Activated T-cell treated with anti-CD3 and anti-CD28 coated beads, Interleukin-2, amount 50 U/mL, for 48 hours (primary cell): ENCODE data around the gene PLK5.
A peak's percentile ranks its signal among the peaks of the same experiment; 100 is the strongest.

Experiments
- DNase-seq, 2 experiments: peaks; one replicate each; pipeline ENCODE4 v3.0.0-alpha.2; 2020

PLK5 gene

DNA sequence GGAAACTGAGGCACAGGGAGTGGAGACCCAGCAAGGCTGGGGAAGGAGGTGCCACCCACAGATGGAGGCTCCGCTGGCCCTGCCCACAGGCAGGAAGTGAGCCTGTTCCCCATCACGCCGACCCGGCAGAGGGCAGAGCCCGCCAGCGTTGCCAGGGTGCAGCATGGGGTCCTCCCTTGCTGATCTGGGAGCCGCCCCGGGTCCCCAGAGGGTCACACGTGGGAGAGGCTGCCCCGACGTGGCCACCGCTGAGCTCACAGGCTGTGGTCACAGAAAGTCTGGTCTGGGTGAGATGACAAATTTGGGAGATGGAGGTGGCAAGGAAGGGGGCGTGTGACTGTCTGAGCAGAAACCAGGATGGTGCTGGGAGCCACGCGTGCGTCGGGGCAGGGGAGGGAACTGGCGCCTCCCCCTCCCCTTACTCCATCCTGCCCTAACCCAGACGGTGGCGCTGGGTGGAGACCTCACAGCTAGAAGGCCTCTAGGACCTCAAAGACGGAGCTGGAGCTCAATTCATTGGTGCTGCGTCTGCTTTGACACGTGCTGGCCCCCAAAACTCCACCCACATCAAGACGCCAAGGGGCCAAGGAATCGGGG is 36.5 kb downstream of the PLK5 start:
- DNase-seq, result no peak

DNA sequence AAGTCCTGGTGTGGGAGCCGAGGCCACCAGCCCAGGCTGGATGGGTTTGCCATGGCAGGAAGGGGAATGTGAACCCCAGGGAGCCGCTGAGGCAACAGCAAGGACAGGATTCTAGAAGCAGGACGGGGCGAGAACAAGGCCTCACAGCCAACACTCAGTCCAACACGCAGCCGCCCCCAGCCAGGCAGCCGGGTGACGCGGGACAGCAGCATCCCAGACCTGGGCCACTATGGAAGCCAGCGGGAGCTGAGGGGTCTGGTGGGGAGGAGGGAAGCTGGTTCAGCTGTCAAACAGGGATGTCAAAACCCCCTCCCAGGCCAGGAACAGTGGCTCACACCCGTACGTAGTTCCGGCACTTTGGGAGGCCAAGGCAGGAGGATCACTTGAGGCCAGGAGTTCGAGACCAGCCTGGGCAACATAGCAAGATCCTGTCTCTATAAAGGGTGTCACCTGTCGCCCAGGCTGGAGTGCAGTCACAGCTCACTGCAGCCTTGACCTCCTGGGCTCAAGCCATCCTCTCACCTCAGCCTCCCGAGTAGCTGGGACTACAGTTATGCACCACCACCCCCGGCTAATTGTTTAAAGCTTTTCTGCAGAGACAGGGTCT is 37.5 kb downstream of the PLK5 start:
- DNase-seq, result no peak

DNA sequence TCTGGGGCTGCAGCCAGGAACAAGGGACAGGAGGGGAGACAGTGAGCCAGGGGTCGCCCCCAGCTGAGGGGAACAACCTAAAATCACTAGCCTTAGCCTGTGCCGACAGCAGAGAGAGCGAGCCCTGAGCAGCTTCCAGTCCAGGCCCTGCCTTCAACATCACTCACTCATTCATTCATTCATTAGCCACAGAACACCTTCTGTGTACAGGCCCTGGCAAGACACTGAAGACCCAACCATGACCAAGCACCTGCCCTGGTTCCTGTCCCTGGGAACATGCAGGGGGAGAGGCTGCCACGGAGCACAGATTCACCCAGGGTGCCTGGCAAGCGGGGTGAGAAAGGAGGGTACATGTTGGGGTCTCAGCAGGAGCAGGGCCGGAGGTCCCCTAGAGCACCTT is 39.4 kb downstream of the PLK5 start:
- DNase-seq, result no peak

DNA sequence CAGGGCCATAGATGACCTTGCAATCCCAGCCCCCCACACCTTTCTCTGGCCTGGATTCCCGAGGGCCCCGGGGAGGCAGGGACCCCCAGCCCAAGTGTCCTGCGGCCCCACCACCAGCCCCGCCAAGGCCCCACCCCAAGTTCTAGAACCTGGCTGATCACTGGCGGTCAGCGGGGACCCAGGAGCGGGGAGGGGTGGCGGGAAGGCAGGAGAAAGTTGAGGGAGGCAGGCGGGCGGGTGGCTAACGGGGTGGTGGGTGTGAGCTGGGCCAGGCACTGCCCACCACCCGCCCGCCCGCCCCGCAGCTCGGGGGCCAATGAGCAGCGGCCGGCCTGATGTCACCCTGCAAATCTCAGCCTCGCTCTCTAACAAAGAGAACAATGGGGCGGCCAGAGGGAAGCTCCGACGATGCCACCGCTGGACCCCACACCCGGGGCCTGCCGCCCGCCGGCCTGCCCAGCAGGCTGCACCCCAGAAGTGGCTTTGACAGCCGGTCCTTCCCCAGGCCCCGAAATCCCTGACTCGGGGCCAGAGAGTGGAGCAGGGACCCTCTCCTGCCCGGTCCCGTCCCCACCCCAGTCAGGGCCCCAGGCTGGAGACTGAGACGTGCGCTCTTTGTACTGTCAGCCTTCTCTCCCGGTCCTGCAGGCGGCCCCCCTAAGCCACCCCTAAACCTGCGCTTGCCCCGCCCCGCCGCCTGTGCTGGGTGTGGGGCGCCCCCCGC is 42.7 kb downstream of the PLK5 start:
- DNase-seq, result no peak

DNA sequence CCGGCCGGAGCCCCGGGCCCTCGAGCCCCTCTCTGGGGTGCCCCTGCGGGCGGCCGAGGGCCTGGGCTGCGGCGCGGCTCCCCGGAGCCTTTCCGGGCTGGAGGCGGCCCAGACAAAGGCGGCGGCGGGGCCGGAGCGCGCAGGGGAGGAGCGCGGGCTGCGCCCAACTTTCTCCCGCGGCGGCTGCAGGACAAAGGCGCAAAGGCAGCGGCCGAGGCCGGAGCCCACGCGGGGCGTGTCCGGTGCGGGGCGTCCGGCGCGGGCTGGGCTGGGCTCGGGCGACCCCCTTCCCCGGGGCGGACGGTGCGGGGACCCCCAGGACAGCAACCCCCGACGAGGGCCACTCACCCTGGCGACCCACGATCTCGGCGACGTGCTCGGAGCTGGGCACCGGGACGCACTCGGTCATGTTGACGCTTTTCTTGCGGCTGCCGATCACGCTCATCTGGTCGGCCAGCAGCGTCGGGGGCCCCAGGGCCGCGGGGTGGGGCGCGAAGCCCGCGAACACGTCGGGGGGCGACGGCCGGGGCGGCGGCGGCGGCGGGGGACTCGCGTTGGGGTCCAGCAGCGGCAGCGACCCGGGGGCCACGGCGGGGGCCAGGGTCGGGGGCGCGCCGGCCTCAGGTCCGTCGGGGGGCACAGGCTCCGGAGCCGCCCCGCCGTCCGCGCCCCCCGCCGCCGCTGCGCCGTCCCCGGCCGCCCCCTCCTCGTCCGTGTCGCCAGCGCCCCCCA is 43.4 kb downstream of the PLK5 start:
- DNase-seq, result peak in 1 of 2 experiments; percentile 27

DNA sequence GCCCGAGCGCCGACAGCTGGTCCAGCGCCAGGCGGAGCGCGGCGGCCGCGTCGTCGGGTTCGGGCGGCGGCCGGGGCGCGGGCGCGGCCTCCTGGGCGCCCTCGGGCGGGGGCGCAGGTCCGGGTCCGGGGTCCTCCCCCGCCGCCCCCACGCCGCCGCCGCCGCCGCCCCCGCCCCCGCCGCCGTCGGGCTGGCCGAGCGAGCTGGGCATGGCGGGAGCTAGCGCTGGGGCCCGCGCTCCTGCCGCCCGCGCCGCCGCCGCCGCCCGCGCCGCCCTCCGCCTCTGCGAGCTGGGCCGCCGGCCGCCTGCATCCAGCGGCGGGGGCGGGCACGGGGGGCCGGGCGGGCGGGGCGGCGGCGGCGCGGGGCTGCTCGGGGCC is 44.0 kb downstream of the PLK5 start:
- DNase-seq, result no peak

DNA sequence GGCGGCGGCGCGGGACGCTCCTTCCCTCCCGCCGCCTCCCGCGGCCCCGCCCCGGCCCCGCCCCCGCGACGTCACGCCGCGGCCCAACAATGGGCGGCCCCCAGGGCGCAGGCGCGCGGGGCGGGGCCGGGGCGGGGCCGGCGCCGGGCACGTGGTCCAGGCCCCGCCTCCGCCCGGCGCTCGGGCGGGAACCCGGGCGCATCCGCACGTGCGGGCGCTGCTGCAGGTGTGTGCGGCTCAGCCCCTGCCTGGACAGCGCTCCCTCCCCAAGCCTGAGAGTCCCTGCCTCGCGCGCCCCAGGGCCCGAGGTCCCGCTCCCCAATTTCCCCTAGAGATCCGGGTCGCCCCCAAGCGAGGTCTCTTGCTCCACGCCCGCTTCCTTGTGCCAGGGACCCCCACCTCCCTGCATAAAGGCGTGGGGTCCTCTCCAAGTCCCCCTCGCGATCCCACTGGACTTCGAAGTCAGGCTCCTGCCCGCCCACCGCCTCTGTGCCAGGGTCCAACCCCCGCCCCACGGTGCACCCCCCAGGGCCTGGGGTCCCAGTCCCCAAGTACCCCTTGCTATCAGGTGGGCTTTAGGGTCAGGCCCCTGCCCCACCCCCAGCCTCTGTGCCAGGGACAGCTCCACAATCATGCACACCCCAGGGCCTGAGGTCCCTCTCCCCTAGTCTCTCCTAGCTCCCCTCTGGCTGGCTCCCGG is 44.6 kb downstream of the PLK5 start, which contains the start of gene MEX3D:
Gene MEX3D, minus strand, starts transcription at position 6 of the 700 bp plus-strand sequence. CDS start 267 bp downstream, outside the sequence.
- peak; percentile 81 to 84 for DNase-seq

DNA sequence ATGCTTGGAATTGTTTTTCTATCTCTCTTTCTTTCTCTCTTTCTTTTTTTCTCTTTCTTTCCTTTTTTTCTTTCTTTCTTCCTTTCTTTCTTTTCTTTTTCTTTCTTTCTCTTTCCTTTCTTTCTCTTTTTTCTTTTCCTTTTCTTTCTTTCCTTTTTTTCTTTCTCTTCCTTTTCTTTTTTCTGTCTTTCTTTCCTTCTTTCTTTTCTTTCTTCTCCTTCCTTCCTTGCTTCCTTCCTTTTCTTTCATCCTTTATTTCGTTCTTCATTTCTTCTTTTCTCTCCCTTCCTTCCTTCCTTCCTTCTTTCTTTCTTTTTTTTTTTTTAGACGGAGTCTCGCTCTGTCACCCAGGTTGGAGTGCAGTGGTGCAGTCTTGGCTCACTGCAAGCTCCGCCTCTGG is 46.1 kb downstream of the PLK5 start:
- DNase-seq, result no peak

DNA sequence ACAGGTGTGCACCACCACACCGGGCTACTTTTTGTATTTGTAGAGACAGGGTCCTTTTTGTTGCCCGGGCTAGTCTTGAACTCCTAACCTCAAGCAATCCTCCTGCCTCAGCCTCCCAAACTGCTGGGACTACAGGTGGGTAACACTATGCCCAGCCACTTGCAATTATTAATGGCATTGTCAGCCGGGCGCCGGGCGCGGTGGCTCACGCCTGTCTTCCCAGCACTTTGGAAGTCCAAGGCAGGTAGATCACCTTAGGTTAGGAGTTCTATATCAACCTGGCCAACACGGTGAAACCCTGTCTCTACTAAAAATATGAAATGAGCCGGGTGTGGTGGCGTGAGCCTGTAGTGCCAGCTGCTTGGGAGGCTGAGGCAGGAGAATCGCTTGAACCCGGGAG is 47.0 kb downstream of the PLK5 start:
- DNase-seq, result no peak

DNA sequence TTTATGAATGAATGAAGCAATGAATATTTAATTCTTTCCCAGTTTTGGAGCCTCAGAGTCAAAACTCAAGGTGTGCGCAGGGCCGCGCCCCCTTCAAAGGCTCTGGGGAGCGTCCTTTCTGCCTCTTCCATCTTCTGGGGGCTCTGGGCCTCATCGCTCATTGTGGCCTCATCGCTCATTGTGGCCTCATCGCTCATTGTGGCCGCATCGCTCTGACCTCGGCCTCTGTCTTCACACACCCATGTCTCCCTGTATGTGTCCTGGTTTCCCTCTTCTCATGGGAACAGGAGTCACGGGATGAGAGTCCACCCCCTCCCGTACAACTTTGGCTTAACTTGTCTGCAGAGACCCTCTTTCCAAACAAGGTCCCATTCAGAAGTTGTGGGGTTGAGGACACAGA is 47.5 kb downstream of the PLK5 start:
- DNase-seq, result no peak

DNA sequence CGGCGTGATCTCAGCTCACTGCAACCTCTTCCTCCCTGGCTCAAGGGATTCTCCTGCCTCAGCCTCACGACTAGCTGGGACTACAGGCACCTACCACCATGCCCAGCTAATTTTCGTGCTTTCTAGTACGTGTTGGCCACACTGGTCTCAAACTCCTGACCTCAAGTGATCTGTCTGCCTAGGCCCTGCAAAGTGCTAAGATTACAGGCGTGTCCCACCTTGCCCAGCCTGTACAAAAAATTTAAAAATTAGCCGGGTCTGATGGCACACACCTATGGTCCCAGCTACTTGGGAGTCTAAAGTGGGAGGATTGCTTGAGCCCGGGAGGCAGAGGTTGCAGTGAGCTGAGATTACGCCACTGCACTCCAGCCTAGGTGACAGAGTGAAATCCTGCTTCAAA is 48.9 kb downstream of the PLK5 start:
- no peak for DNase-seq

DNA sequence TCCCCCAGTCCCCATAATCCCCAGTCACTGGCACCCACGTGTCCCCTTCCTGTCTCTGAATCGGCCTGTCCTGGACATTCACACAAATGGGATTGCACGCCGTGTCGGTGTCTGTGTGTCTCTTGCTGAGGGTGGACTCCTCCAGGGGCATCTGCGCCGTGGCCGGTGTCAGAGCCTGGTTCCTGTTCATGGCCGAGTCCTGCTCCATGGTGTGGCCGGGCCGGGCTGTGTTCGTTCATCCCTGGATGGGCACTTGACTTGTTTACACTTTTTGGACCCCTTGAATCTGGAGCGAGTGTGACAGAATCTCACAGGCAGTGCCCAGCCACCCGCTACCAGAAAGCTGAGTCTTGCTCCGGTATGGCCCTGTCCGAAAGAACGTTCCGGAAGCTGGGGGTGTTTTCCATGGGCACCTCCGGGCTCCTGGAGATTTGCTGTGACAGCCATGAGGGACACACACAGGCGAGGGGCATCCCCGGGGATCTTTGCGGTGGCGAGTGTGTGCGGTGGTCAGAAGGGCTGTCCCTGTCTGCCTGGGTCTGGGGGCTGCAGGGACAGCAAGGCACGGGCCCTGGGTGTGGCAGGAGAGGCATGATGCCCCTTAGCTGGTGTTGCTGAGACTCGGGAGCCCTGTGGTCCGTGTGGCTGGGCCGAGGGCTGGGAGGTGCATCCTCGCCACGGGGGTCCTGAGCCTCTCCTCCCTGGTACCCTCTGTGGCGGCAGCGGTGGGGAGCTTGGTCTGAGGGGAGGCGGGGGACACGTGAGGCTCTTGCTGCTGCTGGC is 50.7 kb downstream of the PLK5 start:
- DNase-seq, result no peak

DNA sequence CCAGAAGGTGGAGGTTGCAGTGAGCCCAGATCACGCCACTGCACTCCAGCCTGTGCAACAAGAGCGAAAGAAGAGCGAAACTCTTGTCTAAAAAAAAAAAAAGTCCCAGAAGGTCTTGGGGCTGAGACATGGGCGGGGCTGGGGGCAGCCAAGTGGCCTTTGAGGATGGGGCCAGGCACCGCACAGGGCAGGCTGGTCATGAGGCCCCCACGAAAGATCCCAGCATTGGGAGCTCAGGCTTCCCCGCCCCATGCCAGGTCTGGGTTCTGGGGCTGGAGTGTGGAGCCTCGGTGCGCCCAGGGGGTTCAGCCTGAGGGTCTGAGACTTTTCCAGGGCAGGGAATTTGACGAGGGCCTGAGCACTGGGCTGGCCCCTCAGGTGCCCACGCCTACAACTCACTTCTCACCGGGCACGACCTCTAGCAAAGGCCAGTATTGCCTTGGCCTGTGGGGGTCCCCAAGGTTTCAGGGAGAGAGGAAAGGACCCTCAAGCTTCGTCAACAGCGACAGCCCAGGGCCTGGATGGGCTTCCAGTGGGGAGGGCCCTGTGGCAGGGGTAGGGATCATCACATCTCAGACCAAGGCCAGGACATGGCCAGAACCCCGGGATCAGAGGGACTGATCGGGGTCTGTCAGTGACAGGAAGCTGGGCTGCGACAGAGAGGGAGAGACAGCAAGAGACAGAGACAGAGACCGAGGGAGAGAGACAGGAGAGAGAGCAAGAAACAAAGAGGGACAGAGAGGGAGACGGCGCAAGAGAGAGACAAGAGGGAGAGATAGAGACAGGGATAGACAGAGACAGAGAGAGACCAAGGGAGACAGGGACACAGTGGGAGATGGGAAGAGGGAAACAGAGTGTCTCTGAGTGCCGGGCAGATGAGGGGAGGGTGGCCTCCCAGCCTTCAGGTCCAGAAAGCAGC is 51.7 kb downstream of the PLK5 start:
- no peak for DNase-seq

DNA sequence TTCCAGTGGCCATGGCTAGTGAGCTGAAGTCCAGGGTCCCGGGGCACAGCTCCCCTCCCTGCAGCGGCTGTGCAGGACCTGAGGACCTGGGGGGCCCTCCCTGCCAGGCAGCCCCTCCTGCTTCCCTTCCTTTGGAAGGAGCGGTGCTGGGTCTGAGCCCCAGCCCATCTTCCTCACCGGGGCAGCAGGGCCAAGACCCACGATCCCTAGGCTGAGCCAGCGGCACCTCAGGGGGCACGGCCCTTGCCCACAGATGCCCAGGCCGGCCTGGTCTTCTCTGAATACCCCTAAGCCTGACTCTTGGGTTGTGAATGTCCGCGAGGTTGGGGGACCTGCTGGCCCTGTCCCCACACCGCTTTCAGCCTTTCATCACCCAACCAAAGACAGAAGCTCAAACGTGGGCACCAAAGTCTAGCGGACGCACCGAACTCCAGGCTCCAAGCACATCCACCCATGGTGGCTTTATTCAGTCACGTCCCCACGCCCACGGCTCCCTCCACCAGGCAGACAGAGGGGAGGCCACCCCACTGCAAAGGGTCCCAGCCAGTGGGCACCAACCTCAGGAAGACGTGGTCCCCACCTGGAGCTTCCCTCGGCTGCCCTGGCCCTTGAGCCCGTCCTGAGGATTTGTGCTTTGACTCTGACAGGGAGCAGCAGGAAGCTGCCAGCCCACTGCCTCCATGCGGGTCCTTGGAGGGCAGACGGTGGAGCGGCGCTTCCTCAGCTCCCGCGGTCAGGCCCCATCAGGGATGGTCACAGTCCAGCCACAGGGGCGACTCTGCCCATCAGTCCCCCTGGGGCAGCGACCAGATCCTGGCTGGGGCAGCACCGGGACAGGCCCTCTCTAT is 52.6 kb downstream of the PLK5 start:
- no peak for DNase-seq

DNA sequence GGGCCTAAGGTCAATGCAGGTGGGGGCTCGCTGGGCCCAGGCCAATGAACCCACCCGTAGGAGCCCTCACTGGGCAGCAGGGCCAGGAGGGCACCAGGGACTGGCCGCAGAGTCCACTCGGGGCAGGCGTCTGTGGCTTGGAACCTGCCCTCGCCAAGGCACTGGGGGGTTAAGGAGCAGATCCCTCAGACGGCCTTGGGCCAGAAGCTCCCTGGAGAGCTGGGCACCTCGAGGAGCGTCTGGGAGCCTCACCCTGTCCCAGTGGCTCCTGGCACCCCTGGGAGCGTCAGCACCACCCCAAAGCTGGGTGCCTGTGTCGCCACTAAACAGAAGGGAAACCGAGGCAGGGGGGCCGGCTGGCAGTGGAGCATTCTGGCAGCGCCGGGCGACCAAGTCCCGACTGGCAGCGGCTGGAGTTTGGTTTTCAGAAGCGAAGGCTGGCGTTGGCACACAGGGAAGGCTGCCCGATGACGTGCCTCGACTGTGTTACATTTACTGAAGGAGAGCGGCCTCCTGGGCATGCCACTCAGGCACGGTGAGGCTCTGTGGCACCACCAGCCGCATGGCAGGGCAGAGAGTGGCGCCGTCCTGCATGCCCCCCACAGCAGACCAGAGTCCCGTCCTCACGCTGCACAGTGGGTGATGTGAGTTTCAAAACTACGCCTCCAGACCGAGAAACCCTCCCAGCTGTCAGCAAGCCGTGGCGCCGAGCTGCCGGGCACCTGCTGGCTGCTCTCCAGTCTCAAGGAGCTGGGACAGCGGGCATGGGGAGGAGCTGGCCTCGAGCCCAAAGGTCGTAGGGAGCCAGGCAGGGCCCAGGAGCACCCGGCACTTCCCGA is 53.4 kb downstream of the PLK5 start:
- no peak for DNase-seq

DNA sequence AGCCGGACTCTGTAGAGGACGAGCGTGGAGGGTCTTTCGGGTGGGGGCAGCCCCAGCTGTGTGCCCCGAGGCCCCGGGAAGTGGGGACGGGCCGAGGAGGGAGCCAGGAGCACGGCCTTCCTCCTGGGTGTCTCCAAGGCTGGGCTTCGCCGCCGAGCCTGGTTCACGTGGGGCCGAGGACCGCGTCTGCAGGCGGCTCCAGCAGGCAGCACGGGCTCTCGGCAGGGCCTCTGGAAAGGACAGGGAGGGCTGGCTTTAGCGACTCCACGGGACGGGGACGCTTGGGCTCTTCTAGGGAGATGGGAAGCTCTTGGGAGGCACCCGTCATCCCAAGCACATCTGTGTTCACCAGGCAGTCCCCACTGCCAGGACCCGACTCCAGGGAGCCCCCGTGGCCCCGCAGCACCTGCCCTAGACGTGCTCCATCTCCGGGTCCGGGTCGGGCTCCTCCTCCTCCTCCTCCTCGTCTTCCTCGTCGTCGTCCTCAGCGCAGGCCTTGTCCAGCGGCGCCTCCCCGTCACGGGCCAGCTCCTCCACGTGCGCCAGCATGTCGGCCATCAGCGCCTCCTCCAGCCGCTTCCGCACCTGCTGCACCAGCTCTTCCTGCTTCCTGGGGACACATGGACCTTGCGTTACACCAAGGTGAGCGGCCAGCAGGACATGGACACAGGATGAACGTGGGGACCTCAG is 54.2 kb downstream of the PLK5 start:
- DNase-seq, result no peak

DNA sequence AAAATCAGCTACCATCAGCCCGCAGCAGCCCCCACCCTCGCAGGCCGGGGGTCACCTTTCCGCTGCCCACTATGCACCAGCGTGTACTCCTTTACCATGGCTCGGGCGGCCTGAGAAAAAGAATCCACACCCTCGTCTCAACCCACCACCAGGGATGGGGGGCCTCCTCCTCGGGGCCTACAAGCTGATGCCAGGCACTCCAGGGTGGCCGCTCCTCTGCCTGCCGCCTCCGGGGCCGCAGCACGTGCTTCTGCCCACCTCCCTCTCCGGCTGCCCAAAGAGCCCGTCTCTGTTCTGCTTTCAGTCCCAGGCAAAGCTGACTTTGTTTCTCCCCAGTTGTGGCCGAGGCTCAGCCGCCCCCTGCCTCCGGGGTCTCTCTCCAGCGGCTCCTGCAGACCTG is 55.3 kb downstream of the PLK5 start:
- no peak for DNase-seq

DNA sequence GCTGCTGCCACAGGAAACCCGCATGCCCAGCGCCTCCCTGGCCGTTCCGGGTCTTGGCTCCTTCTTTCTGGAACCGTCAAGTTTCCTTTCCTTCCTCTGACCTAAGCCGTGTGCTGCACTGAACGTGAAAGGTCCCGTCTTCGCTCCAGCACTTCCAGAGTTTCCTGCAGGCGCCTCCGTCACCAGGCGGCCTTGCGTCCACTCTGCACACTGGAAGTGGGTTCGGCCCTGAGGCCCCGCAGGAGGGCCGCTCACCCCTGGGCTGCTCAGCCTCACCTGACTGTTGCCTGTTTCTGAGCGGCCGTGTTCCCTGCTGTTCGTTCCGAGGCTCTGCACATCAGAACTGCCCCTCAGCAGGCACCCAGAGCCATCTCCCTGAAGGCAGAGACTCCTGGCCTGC is 56.5 kb downstream of the PLK5 start:
- no peak for DNase-seq

DNA sequence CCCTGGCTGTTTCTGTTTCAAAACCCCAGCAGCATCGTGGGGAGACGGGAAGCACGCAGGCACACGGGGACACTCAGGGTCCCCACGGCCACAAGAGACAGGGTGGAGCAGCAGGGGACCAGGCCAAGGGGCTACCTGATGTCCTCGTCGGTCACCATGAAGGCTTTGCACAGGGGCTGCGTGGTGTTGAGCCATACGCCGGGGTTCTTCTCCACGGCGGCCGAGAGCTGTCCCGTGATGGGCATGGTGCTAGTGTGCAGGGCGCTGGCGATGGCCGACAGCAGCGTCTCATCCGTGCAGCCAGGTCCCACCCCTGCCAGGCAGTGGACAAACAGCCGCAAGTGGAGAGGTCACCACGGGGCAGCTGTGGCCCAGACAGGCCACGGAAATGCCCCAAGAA is 57.1 kb downstream of the PLK5 start:
- DNase-seq, result no peak
